Osteoblast (primary cell): Measurements from ENCODE around the gene RPL38. TPM values are rescaled to one million over a fixed set of nuclear protein-coding genes. Genes with fewer than 3 reads are reported as not detected.

Source experiments
- DNase-seq: peaks from one replicate; pipeline ENCODE4 v3.0.0; 2011; ENCODE audit warnings: low spot score, mixed read lengths; ENCODE audit not compliant: insufficient read length; ENCODE audit errors: missing footprints
- H2AFZ ChIP-seq: 2 replicates; pipeline ENCODE4 v1.6.0; 2011; ENCODE audit warnings: mild to moderate bottlenecking, low read length
- H3K27ac ChIP-seq: 2 replicates; pipeline ENCODE4 v1.5.1; 2011; ENCODE audit warnings: mild to moderate bottlenecking, low read depth, low read length, moderate library complexity
- H3K27me3 ChIP-seq: 2 replicates; pipeline ENCODE4 v1.6.0; 2012; ENCODE audit warnings: mild to moderate bottlenecking, control low read depth, inconsistent platforms, low read length, moderate library complexity; ENCODE audit not compliant: insufficient read depth
- H3K36me3 ChIP-seq: 2 replicates; pipeline ENCODE4 v1.5.1; 2011; ENCODE audit warnings: mild to moderate bottlenecking, low read length, control low read depth, moderate library complexity; ENCODE audit not compliant: insufficient read depth
- H3K4me1 ChIP-seq: 2 replicates; pipeline ENCODE4 v1.5.1; 2011; ENCODE audit warnings: mild to moderate bottlenecking, low read length, control low read depth, moderate library complexity; ENCODE audit not compliant: insufficient read depth
- H3K4me2 ChIP-seq: 2 replicates; pipeline ENCODE4 v1.6.0; 2011; ENCODE audit warnings: mild to moderate bottlenecking, low read length; ENCODE audit not compliant: insufficient read depth
- H3K4me3 ChIP-seq: fragments of 200-600 bp; sonication (generic); 3 replicates; pipeline ENCODE4 v1.5.1; 2012; ENCODE audit warnings: mild to moderate bottlenecking, low read length, inconsistent platforms; ENCODE audit not compliant: insufficient read depth
- H3K79me2 ChIP-seq: 2 replicates; pipeline ENCODE4 v1.6.0; 2012; ENCODE audit warnings: mild to moderate bottlenecking, low read length, control low read depth, inconsistent platforms; ENCODE audit not compliant: insufficient read depth
- H3K9me3 ChIP-seq: 2 replicates; pipeline ENCODE4 v1.5.1; 2011; ENCODE audit warnings: low read depth, low read length, control low read depth
- H4K20me1 ChIP-seq: 2 replicates; pipeline ENCODE4 v1.6.0; 2012; ENCODE audit warnings: mild to moderate bottlenecking, low read length, control low read depth; ENCODE audit not compliant: insufficient read depth
- total RNA-seq: library from RNA; depleted of rRNA; stranded (reverse); fragments of >200 nt; gene quantifications from 2 replicates; pipeline ENCODE4 v1.2.3, GENCODE V29; 2012
- TF ChIP-seq, protein P1 (sequence below): IDR thresholded peaks from 2 replicates; pipeline ENCODE4 v1.5.1; 2011; ENCODE audit warnings: mild to moderate bottlenecking, low read depth, low read length, moderate library complexity; ENCODE audit errors: extremely low read depth

The RPL38 gene
- total RNA-seq, 1 donor: 470 TPM

DNA sequence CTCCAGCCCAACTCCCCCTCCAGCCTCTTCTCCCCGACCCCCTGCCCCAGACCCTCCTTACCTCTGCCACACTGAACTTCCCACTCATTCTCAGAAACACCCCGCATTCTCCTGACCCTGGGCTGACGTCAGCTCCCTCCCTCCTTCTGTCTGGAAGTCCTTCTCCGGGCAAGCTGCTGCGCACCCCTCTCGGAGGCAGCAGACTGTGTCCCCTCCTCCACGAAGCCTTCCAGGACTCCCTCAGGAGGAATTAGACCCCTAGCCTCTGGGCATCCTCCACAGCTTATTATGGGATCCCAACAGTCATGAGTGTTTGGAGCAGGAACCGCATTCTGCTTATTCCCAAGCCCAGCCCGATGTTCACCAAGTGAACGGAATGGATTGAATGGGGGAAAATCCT is 3.4 kb upstream of the RPL38 start:
- H3K79me2 ChIP-seq: peaks cover 16% of the 10 kb centered on the region
- H3K27ac ChIP-seq: no peak overlapping the region
- H4K20me1 ChIP-seq: peaks cover 14% of the 10 kb centered on the region
- H3K4me1 ChIP-seq: peaks cover 10% of the 10 kb centered on the region
- no peaks in the 10 kb centered on the region for H3K9me3 ChIP-seq
- H3K4me2 ChIP-seq: no peak overlapping the region
- no peak overlapping the region for H3K4me3 ChIP-seq
- TF ChIP-seq, protein P1, sequence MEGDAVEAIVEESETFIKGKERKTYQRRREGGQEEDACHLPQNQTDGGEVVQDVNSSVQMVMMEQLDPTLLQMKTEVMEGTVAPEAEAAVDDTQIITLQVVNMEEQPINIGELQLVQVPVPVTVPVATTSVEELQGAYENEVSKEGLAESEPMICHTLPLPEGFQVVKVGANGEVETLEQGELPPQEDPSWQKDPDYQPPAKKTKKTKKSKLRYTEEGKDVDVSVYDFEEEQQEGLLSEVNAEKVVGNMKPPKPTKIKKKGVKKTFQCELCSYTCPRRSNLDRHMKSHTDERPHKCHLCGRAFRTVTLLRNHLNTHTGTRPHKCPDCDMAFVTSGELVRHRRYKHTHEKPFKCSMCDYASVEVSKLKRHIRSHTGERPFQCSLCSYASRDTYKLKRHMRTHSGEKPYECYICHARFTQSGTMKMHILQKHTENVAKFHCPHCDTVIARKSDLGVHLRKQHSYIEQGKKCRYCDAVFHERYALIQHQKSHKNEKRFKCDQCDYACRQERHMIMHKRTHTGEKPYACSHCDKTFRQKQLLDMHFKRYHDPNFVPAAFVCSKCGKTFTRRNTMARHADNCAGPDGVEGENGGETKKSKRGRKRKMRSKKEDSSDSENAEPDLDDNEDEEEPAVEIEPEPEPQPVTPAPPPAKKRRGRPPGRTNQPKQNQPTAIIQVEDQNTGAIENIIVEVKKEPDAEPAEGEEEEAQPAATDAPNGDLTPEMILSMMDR: no peak
- peaks cover 4% of the 10 kb centered on the region for H3K36me3 ChIP-seq
- peak; percentile 58 for DNase-seq
- H3K27me3 ChIP-seq: peaks cover 27% of the 10 kb centered on the region
- no peak overlapping the region for H2AFZ ChIP-seq

DNA sequence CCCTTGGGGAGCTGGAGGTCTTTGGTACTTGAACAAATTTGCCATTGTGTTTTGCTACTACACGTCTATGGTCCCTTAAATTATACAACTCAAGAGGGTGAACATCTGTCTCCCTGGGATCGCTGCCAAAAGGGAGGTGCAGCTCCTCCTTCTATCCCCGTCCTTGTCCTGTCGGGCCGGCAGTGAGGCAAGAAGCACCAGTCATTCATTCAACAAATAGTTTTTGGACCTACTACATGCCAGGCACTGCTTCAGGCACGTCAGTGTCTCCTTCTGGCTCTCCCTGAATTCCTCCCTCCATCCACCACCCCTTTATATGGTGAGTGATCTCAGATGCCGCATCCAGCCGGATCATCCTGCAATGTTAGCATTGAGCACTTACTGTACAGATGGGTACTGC is 2.2 kb upstream of the RPL38 start:
- H3K27me3 ChIP-seq: peaks cover 19% of the 10 kb centered on the region
- peaks cover 28% of the 10 kb centered on the region for H3K79me2 ChIP-seq
- H2AFZ ChIP-seq: no peak overlapping the region
- DNase-seq: peak; percentile 56
- H4K20me1 ChIP-seq: peaks cover 25% of the 10 kb centered on the region
- no peak overlapping the region for H3K4me3 ChIP-seq
- H3K27ac ChIP-seq: no peak overlapping the region
- peaks cover 21% of the 10 kb centered on the region for H3K4me1 ChIP-seq
- no peak overlapping the region for H3K4me2 ChIP-seq
- H3K36me3 ChIP-seq: peaks cover 15% of the 10 kb centered on the region
- TF ChIP-seq, protein P1: no peak
- H3K9me3 ChIP-seq: no peaks in the 10 kb centered on the region

DNA sequence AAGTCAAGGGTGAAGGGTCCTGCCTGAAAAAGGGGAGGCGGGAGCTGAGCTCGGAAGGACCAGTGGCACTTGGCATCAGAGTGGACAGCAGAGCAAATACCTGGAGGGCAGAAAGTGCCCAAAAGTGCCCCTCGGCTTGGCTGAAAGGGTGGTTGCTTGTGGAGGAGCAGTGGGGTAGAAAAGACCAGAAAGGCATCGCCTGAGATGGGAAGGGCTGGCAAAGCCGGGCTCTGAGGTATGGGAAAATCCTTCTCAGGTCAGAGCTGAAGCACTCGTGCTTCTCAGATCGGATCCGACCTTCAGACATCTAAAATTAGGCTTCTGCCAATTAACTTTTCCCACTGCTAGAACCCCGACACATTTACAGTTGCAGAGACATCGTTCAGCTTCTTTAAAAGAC is 1.5 kb upstream of the RPL38 start:
- Histone ChIP-seq H3K79me2 (peaks cover 35% of the 10 kb centered on the region), H3K27me3 (peaks cover 17% of the 10 kb centered on the region), H3K4me1 (peaks cover 23% of the 10 kb centered on the region), H3K4me2 (no peak overlapping the region), H4K20me1 (peaks cover 30% of the 10 kb centered on the region), H3K9me3 (no peaks in the 10 kb centered on the region), H3K36me3 (peaks cover 20% of the 10 kb centered on the region), H3K27ac (no peak overlapping the region), H3K4me3 (no peak overlapping the region), H2AFZ (no peak overlapping the region)
- TF ChIP-seq, protein P1: no peak
- no peak for DNase-seq

DNA sequence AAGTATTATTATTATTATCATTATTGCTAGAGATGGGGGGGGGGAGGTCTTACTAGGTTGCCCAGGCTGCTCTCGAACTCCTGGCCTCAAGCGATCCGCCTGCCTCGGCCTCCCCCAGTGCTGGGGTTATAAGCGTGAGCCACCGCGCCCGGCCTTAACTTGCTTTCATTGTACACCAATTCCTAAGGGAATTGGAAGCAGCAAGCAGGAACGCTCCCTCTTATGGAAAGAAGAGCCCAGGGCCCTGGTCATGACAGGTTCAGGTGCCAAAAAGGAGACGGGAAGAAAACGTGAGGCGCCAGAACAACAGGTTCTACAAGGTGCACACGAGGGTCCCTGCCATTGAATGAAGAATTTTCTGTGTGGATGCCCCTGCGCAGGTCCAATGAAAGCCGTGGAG is 540 bp upstream of the RPL38 start:
- Histone ChIP-seq H3K4me1 (peaks cover 28% of the 10 kb centered on the region), H4K20me1 (peaks cover 38% of the 10 kb centered on the region), H3K27me3 (peaks cover 17% of the 10 kb centered on the region), H3K36me3 (peaks cover 29% of the 10 kb centered on the region), H3K4me3 (no peak overlapping the region), H3K27ac (no peak overlapping the region), H3K9me3 (no peaks in the 10 kb centered on the region), H3K4me2 (peak overlapping the region; percentile 40), H3K79me2 (peaks cover 44% of the 10 kb centered on the region), H2AFZ (no peak overlapping the region)
- DNase-seq: peak; percentile 48
- TF ChIP-seq, protein P1: no peak
